Measurements from ENCODE around the gene CDH13.

CDH13 gene

DNA sequence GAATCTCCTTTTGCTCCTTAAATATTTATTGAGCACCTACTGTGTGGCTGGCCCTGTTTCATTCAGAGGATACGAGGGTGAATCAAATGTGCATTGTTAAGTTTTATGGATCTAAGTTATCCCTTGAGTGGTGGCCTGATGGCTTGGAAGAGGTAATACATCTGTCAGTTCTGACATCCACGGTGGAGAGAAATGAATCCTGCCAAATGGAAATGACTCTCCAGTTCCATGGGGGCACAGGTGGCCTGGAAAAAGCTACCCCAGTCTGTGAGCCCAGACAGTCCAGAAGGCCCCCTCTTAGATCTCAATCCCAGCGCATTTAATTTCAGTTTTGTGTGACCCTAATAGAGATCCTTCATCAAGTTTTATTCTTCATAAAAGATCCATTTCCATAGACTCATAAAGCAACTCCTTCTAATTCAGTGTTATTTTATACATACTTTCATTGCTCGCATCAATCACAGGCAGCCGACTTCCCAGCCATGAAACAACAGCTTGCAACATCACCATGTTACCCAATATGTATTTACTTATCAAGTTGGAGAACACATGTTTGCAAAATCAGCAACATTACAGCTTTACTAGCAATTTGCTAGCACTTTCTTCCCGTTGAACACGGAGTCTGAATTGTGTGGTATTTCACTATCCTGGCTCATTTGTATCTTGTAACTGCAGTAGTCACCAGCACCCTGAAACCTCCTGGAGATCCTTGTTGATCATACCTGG, 846.2 kb downstream of the CDH13 start:
- DNase-seq: no peak

DNA sequence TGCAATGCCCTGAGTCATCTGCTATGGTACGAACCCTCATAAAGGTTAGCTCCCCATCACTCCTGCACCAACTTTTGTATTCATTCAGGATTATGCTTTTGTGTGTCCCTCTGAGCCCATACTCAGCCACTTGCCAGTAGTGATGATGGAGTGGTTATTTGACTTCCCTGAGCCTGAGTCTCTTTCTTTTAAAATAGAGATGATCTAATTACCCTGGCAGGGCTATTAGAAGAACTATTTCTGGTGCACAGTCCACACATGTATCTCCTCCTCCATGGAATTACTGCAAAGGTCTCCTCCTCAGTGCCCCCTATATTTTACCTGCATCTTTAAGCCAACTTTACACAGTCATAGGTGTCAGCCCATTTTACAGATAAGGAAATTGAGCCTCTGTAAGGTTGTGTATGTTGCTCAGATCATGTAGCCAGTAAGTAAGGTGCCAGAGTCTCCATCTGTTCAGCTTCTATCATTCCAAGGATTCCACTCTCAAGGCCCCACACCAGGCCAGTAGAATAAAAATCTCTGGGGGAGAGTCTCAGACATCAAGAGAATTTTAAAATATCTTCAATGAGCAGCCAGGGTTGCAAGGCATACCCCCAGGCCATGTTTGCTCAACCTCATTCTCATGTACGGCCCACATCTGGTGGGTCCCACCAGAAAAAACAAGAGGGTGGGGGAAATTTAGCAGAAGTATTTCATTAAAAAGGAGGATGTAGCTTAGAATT, 847.3 kb downstream of the CDH13 start:
- no peak for DNase-seq

GRCh38 chr16:83475108-83475507, 848.3 kb downstream of the CDH13 start:
- DNase-seq: no peak

DNA sequence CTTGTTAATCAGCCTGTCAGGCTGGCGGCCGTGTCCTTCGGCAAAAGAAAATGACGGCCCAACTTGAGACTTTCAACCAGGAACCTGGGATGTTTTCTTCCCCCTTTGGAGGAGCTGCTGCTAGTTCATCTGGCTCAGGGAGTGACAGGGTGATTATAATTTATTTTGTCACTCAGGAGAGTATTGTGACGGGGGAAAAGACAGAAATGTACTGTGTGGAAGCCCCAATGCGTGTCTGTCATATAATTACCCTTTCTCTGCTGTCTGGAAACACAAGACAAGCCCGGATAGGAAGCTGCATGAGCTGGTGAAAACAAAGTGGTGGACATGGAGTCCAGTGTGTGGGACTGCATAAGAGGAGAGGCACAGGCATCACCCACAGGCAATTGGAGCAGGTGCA, 854.8 kb downstream of the CDH13 start:
- DNase-seq: no peak

DNA sequence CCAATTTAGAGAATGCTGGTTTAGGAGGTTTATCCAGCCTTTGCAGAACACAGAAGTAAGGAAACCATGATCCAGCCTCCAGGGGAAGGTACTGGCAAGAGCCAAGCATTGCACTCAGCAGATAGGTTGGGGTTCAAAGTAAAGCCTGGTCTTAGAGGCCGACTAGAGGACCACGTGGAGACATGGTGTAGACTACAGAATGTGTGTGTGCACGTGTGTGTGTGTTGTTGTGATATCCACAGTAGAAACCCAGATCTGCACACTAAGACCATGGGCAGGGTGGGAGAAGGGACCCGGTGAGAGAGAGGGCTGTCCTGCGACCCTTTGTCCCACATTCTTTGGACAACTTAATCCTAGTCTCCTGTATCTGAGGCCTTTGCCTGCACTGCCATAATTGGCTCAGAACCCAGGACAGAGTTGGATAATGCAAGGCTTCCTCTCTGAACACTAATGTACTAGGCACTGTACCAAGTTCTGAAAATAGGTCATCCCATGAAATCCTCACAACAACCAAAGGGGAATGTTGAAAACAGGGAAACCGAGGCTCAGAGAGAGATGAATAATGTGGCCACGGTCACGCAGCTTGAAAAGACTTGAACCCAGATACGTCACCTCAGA, 855.9 kb downstream of the CDH13 start:
- no peak for DNase-seq

GRCh38 chr16:83490073-83490472, 863.3 kb downstream of the CDH13 start:
- no peak for DNase-seq

GRCh38 chr16:83494459-83494858, 867.7 kb downstream of the CDH13 start:
- no peak for DNase-seq

GRCh38 chr16:83501481-83501880, 874.7 kb downstream of the CDH13 start:
- no peak for DNase-seq

DNA sequence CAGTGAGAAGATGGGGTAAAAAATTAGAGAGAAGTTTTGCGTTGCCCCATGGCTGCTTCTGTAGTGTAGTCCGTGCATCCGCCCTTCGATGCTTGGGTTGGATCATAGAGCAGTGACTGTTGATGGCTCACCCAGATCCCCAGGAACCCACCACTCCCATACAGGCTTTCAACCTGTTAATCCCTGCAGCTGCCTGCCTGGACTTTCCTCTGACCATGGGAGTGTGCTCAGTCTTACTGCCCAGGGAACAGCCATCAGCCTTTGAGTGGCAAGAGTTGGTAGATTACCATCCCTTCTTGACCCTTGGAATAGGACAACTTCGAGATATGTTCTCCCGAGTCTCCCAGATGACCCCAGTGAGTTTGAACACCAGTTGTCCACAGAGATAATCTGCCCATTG, 881.5 kb downstream of the CDH13 start:
- no peak for DNase-seq

DNA sequence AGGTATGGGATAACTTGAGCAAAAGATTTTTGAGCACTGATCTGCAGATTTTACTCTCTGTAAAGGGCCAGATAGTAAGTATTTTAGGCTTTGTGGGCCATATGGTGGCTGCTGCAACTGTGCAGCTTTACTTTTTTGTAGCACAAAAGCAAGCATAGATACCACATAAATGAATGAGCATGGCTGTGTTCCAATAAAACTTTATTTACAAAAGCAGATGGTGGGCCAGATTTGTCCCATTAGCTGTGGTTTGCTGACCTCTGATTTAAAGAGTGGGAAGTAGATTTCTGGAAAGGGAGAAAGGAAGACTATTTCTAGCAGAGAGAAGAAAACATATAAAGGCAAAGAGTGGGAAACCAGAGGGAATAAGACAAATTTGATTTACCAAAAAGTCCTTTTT, 882.5 kb downstream of the CDH13 start:
- DNase-seq: no peak

DNA sequence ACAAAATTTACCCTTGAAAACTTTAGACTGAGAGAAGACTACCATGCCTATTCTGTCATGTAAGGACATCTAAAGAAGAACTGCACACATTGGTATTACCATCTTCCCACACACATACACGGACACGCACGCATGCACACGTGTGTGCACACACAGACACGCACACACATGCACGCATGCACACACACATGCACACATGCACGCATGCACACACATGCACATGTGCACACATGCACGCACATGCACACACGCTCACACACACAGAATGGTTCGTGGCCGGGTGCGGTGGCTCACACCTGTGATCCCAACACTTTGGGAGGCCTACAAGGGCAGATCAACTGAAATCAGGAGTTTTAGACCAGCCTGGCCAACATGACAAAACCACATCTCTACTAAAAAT, 884.1 kb downstream of the CDH13 start:
- DNase-seq: no peak

DNA sequence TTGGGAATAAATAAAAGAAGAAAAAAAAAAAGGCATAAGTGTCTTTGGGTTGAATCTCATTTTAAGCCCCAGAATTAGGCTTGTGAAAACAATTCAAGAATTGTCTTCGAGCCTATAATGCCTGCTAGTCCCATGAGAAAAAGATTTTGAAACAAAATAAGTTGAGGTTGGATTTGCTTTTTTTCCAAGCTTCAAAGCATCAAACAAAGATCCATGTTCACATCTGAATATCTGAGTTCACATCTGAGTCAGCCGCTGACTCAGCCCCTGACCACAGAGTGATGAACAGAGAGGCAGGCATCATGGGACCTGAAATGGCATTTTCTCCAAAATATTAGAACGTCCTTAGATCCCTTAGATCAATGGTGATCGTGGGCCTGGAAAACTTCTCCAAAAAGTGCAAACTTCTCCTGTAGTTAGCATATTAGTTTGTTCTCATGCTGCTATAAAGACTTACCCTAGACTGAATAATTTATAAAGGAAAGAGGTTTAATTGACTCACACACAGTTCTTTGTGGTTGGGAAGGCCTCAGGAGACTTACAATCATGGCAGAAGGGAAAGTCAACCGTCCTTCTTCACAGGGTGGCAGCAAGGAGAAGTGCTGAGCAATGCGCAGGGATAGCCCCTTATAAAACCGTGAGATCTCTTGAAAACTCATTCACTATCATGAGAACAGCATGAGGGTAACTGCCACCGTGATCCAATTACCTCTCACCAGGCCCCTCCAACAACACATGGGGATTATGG, 886.4 kb downstream of the CDH13 start:
- peak; percentile 25 for DNase-seq

DNA sequence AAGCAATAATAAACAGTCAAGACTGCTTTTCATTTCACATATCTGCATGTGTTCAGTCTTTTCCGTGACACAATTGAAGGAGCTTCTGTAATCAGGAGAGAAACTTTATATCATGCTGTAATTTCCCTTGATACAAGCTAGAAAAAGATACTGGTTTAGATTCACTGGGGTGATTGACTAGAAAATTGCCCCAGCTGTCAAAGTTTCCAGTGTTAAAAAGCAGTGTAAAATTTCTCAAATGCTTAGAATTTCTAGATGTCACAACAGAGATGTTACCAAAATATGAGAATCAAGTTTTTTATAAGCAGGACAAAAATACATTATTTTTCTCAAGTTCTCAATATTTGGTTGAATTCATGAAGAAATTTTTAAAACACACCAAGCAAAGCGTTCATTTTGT, 888.6 kb downstream of the CDH13 start:
- DNase-seq: no peak

GRCh38 chr16:83516931-83517330, 890.2 kb downstream of the CDH13 start:
- DNase-seq: no peak

GRCh38 chr16:83517398-83517797, 890.6 kb downstream of the CDH13 start:
- no peak for DNase-seq

GRCh38 chr16:83520596-83520995, 893.8 kb downstream of the CDH13 start:
- DNase-seq: no peak

DNA sequence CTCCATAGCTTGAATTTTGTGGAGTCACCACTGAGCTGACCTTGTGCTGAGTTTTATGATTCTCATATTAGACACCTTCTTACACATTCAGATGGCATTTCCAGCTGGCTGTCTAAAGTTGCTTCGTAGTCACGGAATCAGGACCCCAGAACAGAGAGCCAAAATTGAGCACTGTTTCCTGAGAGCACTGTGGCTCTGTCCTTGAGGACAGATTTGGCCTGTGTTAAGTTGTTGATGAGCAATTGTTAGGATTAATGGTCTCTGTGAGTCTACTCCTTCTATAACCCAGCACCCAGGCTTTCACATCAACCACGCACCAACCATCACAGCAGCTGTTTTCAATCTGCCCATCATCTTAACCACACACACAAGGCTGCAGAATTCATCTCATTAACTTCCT, 903.5 kb downstream of the CDH13 start:
- DNase-seq: no peak

DNA sequence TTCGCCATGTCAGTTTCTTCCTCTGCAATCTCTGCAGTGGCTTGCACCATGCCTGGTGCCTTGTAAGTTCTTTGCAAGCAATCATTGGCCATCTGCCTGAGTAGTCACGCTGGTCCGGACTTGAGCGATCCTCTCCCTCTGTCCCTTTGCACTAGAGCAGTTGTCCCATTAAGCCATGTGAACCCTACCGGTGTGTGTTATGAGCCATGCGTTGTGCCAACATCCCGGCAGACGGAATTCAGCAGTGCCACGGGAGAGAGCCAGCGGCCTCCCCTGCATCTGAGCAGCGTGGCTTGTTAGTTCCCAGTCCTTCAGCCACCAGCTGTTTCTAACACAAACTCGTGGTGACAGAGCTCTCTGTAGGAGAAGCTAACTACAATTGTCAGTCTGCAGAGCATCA, 905.9 kb downstream of the CDH13 start:
- DNase-seq: no peak

GRCh38 chr16:83533193-83533592, 906.4 kb downstream of the CDH13 start:
- DNase-seq: peak; percentile 83

GRCh38 chr16:83538707-83539106, 911.9 kb downstream of the CDH13 start:
- no peak for DNase-seq

DNA sequence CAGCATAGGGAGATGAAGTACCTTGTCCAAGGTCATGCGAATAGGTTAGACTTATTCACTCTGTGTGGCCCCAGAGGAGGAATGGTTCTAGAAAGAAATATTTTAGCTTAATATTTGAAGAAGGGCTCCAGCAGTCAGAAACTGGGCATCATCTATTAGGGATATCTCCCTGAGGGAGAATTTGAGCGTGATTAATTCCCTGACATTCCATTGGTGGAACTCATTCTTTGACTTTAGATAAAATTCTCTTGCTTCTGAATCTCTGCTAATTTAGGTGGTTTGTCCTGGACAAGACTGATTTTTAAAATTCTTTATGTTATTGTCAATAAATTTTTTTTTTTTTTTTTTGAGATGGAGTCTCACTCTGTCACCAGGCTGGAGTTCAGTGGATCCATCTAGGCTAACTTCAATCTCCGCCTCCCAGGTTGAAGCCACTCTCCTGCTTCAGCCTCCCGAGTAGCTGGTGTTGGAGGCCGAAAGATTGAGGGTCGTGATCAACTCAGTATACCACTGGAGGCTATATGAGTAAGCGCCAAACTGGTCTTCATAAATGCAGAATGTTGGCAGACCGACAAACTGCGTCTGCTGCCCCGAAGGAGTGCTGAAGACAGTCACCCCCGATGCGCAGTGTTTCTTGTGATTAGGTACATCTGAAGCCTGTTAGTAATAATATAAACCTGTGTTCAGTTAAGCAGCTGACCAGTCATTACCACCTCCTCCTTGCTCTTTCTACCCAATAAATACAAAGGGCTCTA, 913.1 kb downstream of the CDH13 start:
- no peak for DNase-seq

DNA sequence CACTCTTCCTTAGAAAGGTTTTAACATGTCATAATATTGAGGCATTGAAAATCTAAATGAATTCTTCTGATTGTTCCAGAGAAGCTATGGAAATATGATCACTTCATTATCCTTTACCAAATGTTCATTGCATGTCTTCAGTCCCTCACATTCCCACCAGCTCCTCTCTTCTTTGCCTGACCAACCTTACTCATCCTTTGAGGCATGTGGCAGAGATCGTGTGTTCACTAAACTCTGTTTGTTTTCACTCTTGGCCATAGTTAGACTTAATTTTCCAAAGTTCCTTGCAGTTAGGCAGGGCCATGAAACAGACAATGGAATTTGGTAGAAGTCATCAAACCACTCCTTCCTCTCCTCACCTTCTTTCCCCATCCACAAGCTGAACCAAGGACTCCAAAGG, 914.5 kb downstream of the CDH13 start:
- no peak for DNase-seq

- no peak for DNase-seq
These were observed 915.7 kb downstream of the CDH13 start for GRCh38 chr16:83542491-83542890.

All from kidney glomerular epithelial cell (primary cell).